HG03442 (cell line): ENCODE measurements around the gene RELA.
A peak's percentile ranks its signal among the peaks of the same experiment; 100 is the strongest.
"Not testable (repeated sequence)": the region's sequence is repeated elsewhere in the genome, so short reads cannot be mapped to it uniquely, and the experiment has no call there.

Experiments used
- ATAC-seq: cut with Tn5 transposase; IDR thresholded peaks from one replicate; pipeline ENCODE4 v1.9.1; 2021; ENCODE audit warnings: mild to moderate bottlenecking, moderate library complexity; ENCODE audit not compliant: unreplicated experiment

The RELA gene

DNA sequence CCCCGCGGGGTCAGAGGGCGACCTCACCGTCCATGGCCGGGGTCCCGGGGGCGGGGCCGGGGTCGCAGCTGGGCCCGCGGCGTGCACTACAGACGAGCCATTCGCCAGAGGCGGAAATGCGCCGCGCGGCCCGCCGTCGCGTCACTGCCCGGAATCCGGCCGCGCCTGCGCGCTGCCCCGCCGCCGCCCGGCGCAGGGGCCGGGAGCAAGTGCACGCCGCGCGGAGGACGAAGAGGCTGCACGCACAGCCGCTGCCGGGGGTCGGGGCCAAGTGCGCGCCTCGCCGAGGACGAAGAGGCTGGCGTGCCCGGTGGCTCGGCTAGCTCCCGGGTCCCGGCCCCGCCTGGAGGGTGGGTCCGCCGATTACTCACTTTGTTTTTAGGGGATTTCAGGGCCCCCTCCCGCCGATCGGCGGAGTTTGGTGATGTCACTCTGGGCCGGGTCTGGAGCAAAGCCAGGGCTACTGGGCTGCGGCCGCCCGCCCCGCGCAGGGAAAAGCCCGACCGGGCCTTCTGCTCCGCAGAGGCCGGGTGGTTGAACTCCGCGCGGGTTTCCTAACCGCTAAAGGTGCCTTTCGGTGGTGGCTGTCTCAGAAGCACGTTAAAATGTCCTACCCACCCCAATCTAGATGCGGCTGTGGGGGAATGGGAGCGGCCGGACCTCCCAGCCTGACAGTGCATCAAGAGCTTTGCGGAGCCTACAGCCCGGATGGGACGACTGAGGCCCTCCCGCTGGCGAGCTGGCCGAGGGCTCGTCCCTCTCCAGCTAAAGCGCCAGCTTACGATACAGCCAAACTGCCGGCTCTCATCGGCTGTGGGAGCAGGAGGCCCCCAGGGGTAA, at the start of gene RELA:
TSS of gene RELA (minus strand) at position 118 of the 840 bp plus-strand sequence. CDS start at position 34, 84 bp downstream.
- ATAC-seq: peak; percentile 83

DNA sequence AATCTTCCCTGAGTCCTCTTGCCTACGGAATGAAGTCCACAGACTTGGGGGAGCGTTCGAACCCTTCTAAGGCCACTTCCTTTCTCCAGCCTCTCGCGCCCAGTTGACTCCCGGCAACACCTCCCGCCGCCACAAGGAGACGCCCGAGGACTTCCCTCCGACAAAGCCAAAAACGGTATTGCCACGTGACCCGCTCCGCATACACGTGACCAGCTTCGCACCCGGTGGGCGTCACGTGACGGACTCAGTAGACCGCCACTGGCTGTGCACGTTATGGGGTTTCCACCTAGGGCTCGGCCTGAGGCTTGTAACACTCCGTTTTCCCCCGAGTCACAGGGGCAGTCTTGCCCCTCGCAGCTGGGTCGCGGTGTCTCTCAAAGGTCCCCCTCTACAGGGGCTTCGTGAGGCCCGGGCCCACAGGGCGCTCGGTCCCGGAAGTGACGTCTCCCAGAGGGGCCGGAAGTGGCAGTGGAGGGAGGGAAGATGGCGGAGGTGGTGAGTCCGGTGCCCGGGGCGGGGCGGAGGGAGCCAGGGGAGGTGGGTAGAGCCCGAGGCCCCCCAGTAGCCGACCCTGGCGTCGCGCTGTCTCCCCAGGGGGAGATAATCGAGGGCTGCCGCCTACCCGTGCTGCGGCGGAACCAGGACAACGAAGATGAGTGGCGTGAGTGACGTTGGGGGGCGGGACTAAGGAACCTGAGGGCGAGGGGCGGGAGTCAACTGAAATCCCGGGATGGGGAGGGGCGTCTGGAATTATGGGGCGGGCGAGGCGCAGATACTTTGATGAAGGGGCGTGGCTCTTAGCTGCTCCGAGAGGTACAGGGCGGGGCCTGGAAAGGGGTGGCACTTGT, 49.3 kb upstream of the RELA start, which contains the start of gene KAT5:
TSS of gene KAT5 (plus strand) at position 468 of the 848 bp plus-strand sequence. CDS start at position 484, 16 bp downstream.
- ATAC-seq: peak; percentile 73

DNA sequence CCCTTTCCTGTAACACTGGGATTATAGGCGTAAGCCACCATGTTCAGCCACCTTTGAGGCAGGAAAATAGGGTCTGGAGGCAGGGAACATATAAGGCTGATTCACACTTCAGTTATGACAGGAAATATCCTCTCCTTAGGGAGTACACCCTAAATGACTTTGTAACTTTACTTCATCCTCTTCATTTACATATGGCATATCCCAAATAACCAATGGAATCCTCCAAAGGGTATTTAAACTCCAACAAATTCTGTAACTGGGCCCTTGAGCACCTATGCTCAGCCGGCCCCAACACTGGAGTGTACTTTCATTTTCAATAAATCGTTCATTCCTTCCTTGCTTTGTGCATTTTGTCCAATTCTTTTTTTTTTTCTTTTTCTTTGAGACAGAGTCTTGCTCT, 47.7 kb upstream of the RELA start:
- no peak for ATAC-seq

DNA sequence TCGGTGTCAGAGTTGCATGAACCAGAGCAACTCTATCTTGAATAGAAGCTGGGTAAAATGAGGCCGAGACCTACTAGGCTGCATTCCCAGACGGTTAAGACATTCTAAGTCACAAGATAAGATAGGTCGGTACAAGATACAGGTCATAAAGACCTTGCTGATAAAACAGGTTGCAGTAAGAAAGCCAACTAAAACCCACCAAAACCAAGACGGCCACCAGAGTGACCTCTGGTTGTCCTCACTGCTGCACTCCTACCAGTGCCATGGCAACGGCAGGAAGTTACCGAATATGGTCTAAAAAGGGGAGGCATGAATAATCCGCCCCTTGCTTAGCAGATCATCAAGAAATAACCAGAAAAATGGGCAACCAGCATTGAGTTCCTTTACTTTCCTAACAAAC, 46.9 kb upstream of the RELA start:
- no peak for ATAC-seq

DNA sequence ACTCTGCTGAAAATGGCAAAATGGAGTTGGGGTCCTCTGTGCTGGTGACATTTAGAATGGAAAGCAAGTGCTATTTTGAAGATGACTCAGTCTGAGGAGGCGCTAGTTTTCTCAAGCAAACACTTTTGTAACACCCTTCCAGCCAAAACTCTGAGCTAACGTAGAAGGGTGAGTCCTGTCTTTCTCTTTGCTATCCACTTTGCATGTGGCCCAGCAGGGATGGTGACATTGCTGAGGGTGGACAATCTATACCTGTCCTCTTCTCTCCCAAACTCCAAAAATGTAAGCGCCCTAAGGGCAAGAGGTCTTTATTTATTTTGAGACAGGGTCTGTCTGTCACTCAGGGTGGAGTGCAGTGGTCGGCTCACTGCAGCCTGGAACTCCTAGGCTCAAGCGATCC, 45.7 kb upstream of the RELA start:
- ATAC-seq: no peak

DNA sequence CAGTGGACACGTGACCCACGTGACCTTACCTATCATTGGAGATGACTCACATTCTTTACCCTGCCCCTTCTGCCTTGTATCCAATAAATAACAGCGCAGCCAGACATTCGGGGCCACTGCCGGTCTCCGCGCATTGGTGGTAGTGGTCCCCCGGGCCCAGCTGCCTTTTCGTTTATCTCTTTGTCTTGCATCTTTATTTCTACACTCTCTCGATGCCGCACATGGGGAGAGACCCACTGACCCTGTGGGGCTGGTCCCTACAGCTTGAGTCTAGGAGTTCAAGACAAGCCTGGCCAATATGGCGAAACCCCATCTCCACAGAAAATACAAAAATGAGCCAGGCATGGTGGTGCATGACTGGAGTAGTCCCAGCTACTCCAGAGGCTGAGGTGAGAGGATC, 44.3 kb upstream of the RELA start:
- not testable (repeated sequence) for ATAC-seq

DNA sequence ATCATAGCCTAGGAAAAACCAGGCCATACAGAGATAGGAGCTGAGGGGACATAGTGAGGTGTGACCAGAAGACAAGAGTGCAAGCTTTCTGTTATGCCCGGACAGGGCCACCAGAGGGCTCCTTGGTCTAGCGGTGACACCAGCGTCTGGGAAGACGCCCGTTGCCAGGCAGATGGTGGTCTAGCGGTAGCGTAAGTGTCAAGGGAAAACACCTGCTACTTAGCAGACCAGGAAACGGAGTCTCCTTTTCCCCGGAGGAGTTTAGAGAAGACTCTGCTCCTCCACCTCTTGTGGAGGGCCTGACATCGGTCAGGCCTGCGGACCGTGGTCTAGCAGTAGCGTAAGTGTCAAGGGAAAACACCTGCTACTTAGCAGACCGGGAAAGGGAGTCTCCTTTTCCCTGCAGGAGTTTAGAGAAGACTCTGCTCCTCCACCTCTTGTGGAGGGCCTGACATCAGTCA, 43.6 kb upstream of the RELA start:
- ATAC-seq: not testable (repeated sequence)

DNA sequence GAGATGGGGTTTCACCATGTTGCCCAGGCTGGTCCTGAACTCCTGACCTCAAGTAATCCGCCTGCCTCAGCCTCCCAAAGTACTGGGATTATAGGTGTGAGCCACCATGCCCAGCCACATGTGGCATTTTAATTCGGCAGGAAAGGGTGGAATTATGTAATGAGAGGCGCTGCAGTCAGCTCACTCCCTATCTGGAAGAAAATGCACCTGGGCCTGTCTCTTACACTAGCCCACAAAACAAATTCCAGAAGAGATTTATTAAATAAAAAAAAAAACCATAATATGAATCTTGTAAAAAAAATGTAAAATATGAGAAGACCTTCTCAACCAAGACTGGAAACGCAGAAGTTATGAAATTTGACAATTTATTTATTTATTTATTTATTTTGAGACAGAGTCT, 41.1 kb upstream of the RELA start:
- no peak for ATAC-seq

DNA sequence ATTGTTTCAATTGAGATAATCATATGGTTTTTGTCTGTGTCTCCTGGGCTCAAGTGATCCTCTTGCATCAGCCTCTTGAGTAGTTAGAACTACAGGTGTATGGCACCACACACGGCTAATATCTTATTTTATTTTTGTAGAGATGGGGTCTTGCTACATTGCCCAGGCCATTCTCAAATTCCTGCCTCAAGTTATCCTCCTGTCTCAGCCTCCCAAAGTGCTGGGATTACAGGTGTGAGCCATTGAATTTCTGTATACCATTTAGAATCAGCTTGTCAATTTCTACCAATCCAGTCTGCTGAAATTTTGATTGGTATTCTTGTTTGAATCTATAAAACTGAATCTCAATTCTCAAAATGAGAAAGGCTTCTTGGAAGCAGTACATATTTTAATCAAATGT, 39.0 kb upstream of the RELA start:
- no peak for ATAC-seq

DNA sequence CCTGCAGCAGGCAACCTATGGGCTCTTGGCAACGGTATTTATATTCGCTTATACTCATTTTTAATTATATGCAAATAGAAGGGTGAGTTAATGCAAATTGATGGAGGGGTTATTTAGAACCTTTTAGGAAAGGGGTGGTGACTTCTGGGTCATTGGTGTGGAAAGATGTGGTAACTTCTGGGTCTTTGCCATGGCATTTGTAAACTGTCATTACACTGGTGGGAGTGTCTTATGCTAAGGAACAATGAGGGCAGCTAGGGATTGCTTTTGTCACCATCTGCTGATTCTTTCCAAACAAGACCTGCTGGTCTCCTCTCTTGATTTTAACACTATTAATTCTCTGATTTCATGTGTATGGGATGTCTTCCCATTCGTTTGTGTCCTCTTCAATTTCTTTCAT, 37.7 kb upstream of the RELA start:
- no peak for ATAC-seq

DNA sequence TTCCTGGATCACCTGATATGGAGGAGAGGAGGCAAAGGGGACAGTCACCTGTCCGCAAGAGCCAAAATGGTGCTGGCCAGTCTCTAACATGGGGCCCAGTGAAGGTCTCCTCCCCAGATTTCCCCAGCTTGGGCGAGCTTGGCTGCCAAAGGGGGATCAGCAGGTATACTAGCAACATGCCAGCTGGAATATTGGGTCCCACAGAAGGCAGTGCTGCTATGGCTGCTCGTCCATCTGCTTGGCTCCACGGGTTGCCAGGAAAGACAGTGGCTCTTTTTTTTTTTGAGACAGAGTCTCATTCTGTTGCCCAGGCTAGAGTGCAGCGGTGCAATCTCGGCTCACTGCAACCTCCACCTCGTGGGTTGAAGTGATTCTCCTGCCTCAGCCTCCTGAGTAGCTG, 36.6 kb upstream of the RELA start:
- no peak for ATAC-seq

DNA sequence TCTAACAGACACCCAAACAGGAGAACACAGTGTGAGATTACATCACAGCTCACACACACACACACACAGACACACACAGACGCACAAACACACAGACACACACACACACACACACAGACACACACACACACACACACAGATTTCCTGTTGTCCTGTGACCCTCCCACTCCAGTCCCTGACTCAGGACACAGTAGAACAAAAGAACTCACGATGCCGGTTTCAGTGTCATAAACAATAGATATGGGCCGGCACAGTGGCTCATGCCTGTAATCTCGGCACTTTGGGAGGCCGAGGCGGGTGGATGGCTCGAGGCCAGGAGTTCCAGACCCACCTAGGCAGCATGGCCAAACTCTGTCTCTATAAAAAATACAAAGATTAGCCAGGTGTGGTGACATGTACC, 35.5 kb upstream of the RELA start:
- ATAC-seq: no peak

DNA sequence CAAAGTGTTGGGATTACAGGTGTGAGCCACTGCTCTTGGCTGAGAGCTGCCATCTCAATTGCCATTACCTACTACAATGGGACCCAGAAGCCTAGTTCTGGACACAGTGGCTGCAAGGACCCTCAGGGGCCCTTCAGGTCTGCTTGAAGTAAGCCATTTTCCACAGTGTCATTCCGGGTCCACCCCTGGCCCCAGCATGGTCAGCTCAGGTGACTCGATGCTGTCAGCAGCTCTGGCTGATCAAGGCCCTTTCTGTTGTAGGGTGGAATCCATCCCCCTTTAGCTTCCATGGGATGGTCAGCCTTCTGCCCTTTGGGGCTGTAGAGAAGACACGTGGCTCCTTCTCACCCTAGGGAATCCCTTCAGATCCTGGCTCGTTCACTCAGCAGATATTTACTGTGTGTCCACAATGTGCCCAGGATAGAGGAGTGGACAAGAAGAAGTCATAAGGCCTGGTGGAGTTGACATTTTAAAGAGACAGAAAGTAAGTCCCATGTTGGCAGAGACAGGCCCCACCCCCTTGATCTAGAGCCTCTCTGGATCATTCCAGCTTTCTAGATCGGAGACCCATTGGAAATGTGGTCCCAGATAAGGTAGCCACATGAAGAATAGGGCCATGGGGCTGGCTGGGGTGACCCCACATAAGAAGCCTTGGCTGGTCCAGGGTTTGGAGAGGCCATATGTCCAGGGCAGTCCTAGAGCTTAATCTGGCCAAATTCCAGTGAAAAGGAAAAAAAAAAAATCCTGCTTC, 34.3 kb upstream of the RELA start:
- ATAC-seq: no peak

DNA sequence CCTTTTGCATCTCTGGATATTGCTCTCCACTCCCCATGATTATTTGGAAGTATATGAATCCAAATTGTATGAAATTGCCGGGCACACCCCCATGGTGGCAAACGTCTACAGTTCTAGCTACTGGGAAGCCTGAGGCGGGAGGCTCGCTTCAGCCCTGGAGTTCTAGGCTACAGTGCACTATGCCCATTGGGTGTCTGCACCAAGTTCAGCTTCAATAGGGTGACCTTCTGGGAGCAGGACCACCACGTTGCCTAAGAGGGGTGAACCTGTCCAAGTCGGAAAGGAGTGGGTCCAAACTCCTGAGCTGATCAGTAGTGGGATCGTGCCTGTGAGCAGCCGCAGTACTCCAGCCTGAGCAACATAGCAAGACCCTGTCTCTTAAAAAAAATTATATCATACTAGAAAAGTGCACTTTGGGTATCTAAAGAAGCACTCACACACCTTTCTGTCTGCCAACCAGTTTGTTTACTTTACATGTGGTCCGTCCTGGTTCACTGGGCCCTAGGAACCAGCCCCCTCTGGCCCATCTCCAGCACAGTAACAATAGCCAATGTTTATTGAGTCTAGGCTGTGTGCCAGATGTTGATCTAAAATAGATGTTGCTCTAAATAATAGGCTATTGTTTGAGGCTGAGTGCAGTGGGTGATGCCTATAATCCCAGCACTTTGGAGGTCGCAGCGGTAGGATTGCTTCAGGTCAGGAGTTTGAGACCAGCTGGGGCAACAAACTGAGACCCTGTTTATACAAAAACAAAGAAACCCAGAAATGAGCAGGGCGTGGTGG, 32.9 kb upstream of the RELA start:
- no peak for ATAC-seq

DNA sequence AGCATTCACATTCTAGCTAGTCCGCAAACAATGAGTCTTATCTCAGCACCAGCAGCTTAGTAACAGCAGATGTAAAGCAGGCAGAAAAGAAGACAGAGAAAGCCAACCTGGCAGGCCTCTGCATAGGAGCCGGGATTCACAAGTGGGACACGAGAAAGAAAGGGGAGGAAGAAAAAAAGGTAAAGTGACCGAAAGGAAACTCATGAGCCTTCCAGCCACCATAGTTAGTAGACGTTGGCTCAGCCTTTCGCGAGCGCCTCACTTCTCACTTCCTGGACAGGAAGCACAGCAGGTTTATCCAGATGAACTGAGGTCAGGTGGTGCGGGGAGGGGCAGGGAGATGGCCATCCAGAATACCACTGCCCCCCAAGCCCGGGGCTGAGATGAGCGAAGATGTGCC, 29.7 kb upstream of the RELA start:
- ATAC-seq: no peak

DNA sequence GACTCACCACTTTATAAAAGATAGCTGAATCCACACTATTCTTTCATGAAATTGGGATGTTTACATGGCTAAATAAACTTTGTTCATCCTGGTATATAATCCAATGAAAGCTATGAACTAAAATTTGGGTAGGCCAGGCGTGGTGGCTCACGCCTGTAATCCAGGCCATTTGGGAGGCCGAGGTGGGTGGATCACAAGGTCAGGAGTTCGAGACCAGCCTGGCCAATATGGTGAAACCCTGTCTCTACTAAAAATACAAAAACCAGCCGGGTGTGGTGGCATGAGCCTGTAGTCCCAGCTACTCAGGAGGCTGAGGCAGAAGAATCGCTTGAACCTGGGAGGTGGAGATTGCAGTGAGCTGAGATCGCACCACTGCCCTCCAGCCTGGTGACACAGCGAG, 29.1 kb upstream of the RELA start:
- ATAC-seq: not testable (repeated sequence)

DNA sequence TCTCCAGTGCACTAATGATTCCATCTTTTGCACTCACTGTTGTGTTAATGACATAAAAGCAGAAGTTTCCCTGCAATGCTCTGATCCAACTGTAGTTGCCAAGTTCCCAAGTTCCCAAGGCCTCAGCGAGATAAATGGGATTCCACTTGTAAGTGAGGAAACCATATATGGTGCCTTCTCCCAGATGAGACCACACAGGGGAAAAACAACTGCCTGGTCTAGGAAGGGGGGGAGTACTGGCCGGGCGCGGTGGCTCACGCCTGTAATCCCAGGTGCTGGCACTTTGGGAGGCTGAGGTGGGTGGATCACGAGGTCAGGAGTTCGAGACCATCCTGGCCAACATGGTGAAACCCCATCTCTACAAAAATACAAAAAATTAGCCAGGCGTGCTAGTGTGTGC, 23.3 kb upstream of the RELA start:
- no peak for ATAC-seq

DNA sequence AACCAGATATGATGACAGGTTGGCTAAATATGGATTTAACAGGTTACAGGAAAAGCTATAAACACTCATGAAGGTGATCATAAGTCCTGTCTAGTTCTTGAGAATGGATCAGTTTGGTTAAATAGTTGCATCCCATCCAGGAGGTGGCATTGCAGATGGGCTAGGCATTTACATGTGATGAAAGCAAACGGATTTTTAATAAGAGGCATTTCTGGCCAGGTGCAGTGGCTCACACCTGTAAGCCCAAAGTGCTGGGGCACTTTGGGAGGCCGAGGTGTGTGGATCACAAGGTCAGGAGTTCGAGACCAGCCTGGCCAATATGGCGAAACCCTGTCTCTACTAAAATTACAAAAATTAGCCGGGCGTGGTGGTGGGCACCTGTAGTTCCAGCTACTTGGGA, 20.8 kb upstream of the RELA start:
- not testable (repeated sequence) for ATAC-seq

DNA sequence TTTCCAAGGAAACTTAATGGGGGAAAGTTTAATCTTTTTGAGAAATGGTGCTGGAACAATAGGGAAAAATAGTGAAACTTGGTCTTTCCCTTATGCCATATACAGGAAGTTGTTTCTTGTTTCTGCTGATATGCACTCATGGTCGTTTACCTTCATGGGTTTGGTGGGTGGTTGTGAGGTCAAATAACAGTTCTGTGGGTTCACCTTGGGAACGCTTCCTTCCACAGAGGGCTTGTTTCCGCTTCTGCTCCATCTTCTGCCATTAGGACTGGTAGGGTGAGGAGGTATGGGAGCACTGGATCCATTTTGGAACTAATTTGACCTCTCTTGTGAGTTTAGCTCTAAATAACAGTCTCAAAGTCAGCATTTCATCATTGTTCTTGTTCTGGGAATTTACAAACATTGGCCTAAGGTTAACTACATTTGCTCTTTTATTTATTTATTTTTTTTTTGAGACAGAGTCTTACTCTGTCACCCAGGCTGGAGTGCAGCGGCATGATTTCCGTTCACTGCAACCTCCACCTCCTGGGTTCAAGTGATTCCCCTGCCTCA, 17.6 kb upstream of the RELA start:
- no peak for ATAC-seq

DNA sequence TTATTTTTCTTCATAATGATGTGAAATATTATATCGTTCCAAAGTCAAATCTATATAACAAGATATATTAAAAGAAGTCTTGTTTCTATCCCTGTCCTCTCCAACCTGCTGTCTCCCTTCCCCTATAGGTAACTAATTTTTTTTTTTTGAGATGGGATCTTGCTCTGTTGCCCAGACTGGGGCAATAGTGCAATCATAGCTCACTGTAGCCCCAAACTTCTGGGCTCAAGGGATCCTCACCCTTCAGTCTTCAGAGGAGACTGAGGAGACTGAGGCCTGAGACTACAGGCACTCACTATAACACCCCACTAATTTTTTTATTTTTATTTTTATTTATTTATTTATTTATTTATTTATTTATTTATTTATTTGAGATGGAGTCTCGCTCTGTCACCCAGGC, 10.3 kb upstream of the RELA start:
- ATAC-seq: no peak
